Measurements from ENCODE around the gene DUS4L.

Gene DUS4L

GRCh38 chr7:107579885-107580715 is 16.3 kb downstream of the DUS4L start, which contains the start of gene BCAP29:
Gene BCAP29 (plus strand): TSS chr7:107580246. CDS start chr7:107580773, 527 bp downstream.
- peak; percentile 22 to 54 for DNase-seq (ENCODE audit: low read depth in 2 of 2)

DNA sequence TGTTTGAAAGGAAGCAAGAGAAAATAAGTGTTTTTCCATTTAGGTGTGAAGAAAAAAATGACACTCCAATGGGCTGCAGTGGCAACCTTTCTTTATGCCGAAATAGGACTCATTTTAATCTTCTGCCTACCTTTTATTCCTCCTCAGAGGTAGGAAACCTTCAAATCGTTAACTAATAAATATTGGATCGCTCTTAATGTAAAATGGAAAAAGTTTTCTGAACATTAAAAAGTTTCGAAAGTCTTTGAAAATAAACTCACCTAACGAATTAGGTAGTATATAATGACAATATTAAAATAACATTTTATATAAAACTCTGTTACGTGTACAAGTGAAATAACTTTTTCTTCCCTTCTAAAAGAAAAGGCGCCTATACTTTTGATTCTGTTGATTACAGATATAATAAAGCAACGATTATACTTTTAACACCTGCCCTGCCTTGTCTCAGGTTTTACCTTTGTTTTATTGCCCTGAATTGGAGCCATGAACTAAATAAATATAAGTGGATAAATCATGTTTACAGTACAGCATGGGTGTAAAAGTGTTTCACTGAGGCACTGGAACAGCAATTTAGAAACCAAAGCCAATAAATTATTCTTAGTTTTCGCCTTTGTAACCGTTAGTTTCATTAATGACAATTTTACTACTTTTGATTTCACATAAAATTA is 17.1 kb downstream of the DUS4L start:
- no peak for DNase-seq (ENCODE audit: low read depth in 2 of 2)

- DNase-seq (ENCODE audit: low read depth in 2 of 2): no peak
Measured at GRCh38 chr7:107581387-107582013, 17.7 kb downstream of the DUS4L start.

DNA sequence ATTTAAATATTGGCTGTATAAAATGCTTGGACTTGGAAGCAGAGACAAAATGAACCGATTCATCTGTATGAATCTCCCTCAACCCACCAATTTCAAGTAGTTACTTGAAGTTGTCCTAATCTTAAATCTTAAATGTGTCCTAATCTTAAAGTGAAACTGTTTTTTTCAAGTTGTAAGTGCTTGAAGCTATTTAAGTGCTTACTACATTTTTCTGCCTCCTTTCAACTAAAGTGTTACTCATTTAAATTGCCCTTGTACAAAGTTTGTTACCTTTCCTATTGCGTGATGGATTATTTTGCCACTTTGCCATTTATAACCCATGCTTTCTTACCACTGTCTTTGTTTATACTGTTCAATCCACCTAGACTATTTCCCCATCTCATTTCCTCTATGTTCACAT is 19.1 kb downstream of the DUS4L start:
- DNase-seq (ENCODE audit: low read depth in 2 of 2): no peak

DNA sequence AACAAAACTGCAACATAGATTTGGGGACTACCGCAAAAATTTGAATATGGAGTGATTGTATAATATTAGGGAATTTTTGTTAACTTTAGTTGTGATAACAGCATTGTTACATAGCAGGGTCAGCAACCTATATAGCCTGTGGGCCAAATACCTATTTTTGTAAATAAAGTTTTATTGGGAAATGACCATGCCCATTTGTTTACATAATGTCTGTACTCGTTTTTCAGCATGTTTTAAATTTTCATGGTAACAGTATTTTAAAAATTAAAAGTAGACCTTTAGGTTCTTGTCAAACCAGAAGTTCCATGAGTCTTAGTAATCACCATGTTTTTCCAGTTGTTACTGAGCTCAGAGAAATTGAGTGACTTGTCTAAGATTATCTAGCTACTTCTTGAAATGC is 20.9 kb downstream of the DUS4L start:
- DNase-seq (ENCODE audit: low read depth in 2 of 2): no peak

GRCh38 chr7:107588529-107589130 is 24.9 kb downstream of the DUS4L start:
- no peak for DNase-seq (ENCODE audit: low read depth in 2 of 2)

- no peak for DNase-seq (ENCODE audit: low read depth in 2 of 2)
Measured at GRCh38 chr7:107591421-107591820, 27.6 kb downstream of the DUS4L start.

DNA sequence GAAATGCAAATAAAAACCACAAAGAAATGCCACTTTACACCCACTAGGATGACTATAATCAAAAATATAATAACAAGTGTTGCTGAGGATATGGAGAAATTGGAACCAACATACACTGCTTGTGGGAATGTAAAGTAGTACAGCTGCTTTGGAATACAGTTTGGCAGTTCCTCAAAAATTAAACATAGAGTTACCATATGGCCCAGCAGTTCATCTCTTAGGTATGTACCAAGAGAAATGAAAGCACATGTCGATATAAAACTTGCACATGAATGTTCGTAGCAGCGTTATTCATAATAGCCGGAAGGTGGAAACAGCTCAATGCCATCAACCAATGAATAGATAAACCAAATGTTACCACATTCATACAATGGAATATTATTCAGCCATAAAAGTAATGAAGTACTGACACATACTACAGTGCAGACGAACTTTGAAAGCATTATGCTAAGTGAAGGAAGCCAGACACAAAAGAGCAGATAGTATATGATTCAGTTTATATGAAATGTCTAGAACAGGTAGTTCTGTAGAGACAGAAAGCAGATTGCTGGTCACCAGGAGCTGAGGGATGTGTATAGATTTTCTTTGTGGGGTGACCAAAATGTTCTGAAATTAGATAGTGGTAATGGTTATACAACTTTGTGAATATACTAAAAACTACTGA is 28.7 kb downstream of the DUS4L start:
- no peak for DNase-seq (ENCODE audit: low read depth in 2 of 2)

DNA sequence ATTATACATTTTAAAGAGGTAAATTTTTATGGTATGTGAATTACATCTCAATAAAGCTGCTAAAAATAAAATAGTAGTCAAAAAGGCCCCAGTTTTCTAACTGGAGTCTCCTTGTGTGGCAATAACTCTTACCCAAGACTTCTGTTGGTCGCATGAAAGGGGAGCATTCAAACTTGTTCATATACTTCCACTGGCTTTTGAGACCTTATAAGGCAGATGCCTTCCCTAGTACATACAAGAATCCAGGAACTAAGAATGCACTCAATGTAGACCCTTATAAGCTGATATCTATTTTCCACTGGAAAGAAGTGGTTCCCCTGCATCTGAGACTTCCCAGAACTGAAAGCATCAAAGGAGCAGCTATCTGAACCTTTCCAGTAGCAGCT is 29.2 kb downstream of the DUS4L start:
- no peak for DNase-seq (ENCODE audit: low read depth in 2 of 2)

- no peak for DNase-seq (ENCODE audit: low read depth in 2 of 2)
Measured at GRCh38 chr7:107594961-107595737, 31.4 kb downstream of the DUS4L start.

GRCh38 chr7:107596881-107597581 is 33.3 kb downstream of the DUS4L start:
- no peak for DNase-seq (ENCODE audit: low read depth in 2 of 2)

- DNase-seq (ENCODE audit: low read depth in 2 of 2): no peak
Measured at GRCh38 chr7:107597582-107597916, 33.8 kb downstream of the DUS4L start.

DNA sequence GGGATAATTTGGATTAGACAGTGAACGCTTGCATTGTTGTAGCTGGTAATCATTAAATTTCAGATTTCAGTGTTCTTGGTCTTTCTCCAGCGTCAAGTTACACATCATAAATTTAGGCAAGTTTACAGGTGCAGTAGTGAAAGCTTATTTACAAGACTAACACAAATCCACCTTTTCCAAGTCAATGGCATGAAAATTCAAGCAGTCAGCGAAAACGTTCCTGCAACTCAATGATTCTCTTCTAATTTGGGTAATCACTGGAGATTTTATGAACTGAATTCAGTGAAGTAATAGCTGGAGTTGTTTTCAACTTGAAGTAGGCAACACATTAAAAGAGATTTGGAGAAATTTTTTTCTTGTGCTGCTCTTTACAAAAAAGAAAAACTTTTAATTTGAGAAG is 34.2 kb downstream of the DUS4L start:
- no peak for DNase-seq (ENCODE audit: low read depth in 2 of 2)

DNA sequence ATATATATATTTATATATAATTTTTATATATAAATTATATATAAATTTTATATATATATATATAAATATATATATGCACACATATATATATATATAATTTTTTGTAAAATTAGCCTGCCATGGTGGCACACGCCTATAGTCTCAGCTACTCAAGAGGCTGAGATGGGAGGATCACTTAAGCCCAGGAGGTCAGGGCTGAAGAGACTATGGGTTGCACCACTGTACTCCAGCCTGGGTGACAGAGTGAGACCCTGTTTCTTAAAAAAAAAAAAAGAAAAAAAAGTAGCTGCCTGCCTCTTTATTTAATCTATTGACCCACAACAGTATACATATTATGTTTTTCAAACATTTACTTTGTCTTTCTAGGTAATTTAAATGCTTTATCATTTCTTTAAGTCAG is 35.5 kb downstream of the DUS4L start:
- no peak for DNase-seq (ENCODE audit: low read depth in 2 of 2)

- no peak for DNase-seq (ENCODE audit: low read depth in 2 of 2)
Measured at GRCh38 chr7:107600816-107601215, 37.0 kb downstream of the DUS4L start.

DNA sequence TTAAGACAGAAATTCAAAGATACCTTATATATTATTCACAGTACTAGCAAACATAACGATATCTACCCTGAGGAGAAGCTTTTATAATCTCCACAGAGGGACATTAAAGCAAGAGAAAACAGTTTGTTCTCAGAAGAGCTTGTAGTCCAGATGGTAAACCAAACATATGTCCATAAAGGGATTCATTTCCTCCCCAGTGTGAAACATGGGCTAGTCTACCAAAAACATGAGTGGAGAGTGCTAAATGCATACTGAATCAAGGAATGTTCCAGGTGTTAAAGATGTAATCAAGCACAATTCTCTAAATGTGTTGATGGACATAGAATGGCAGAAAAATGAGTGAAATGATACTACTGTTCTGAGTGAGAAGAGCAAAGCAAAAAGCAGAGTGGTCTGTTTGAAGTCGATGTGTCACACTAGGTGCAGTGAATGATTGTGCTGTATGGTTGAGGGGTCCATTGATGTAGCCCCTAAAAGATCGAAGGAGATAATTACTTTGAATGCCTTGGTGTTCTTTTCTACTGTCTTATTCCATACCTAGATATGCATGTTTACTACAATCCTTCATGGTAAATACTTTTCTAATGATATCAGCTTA is 41.5 kb downstream of the DUS4L start:
- DNase-seq (ENCODE audit: low read depth in 2 of 2): no peak

GRCh38 chr7:107606303-107606702 is 42.5 kb downstream of the DUS4L start:
- no peak for DNase-seq (ENCODE audit: low read depth in 2 of 2)

DNA sequence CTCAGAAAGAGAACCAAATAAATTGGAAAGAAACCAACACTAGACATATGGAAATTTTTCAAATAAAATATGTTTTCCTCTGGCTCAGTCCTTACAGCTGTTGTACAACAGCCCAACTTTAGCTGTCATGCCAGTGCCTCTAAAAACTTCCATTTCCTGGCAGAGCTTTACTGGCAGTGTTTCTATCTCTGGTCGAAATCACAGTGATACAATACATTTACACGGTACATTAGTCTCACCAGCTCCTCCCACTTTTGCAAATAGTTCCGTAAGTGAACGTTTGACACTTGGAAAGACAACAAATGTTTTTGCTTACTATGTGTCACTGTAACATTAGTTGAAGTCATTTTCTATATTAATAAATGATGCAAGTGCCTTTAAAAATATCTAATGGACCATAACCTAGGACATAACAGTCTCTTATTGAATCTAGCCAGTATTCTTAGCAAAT is 46.1 kb downstream of the DUS4L start:
- DNase-seq (ENCODE audit: low read depth in 2 of 2): no peak

DNA sequence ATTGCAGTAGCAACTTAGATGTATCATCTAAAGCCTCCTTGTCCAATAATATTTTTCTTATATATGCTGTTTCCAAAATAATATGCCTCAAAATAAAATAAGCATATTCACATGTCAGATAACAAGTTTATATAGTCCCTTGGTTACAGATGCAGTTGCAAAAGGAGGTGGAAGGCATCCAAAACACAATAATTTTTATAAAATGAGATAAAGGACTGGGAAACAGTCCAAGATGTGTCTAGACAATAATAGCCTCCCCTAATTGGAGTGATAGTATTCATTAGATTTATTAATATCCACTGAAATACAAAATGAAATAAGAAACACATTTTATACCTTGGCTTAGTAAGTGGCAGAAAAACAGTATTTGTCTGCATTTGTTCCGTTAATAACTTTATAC is 46.6 kb downstream of the DUS4L start:
- DNase-seq (ENCODE audit: low read depth in 2 of 2): no peak

GRCh38 chr7:107613439-107613838 is 49.7 kb downstream of the DUS4L start:
- DNase-seq (ENCODE audit: low read depth in 2 of 2): no peak

All from stimulated activated CD8-positive, alpha-beta memory T cell treated with anti-CD3 and anti-CD28 coated beads, Interleukin-15, amount 100 ng/mL, for 4 hours (primary cell).